ENCODE results near the gene WDR20.

GRCh38 chr14:102200690-102201352, 61.1 kb downstream of the WDR20 start:
- TF ChIP-seq CTCF (conservative IDR thresholded peaks at IDR 0.05) (no peak), ZFX (IDR thresholded peaks at IDR 0.05) (no peak)

Data from C4-2B (cell line).